ENCODE measurements around the gene COX14. TPM values are rescaled to one million over a fixed set of nuclear protein-coding genes. Genes with fewer than 3 reads are reported as not detected.

COX14 gene
- polyA plus RNA-seq, 1 donor (not counting 4 experiments of a cell fraction or from before 2014, with no cell fraction given): 96.6 TPM

GRCh38 chr12:50100561-50100960 lies 11.5 kb upstream of the COX14 start:
- TF ChIP-seq CTCF (optimal IDR thresholded peaks at IDR 0.05 in 1 of 3, IDR thresholded peaks at IDR 0.05 in 1 of 3, conservative IDR thresholded peaks at IDR 0.05 in 1 of 3; ENCODE audit: extremely low read depth in 1 of 3, insufficient read depth in 2 of 3, low read length in 3 of 3) (no peak), EZH2 (IDR thresholded peaks at IDR 0.05; ENCODE audit: low read length) (no peak)
- Histone ChIP-seq H3K9me1 (ENCODE audit: control insufficient read depth, extremely low read depth, insufficient read depth, low read length) (no peaks in the 10 kb centered on the region), H2AFZ (ENCODE audit: control insufficient read depth, low read length) (no peak overlapping the region), H3K4me1 (ENCODE audit: control insufficient read depth, extremely low read depth, insufficient read depth, low read length) (peaks cover 18% of the 10 kb centered on the region), H3K9ac (ENCODE audit: control insufficient read depth, extremely low read depth, insufficient read depth, low read length) (no peak overlapping the region), H3K27me3 (ENCODE audit: control insufficient read depth, extremely low read depth, insufficient read depth, low read length) (no peaks in the 10 kb centered on the region), H3K4me2 (ENCODE audit: control insufficient read depth, extremely low read depth, insufficient read depth, low read depth, low read length) (no peak overlapping the region), H4K20me1 (ENCODE audit: control insufficient read depth, extremely low read depth, insufficient read depth, low read length) (no peaks in the 10 kb centered on the region), H3K36me3 (ENCODE audit: control insufficient read depth in 2 of 2, extremely low read depth in 1 of 2, insufficient read depth in 2 of 2, low read length in 2 of 2) (peaks cover 34 to 45% of the 10 kb centered on the region in 2 experiments), H3K4me3 (ENCODE audit: control insufficient read depth in 2 of 3, extremely low read depth in 1 of 3, insufficient read depth in 2 of 3, low read depth in 1 of 3, low read length in 3 of 3) (no peak overlapping the region), H3K79me2 (ENCODE audit: control insufficient read depth, insufficient read depth, low read length) (no peaks in the 10 kb centered on the region), H3K27ac (ENCODE audit: control insufficient read depth, insufficient read depth, low read length) (no peak overlapping the region), H3K9me3 (ENCODE audit: control insufficient read depth, low read depth, low read length) (no peaks in the 10 kb centered on the region)
- dilution Hi-C loops (cut with MboI; ENCODE audit: extremely low pct_ligation_motif_present, low sequenced_read_pairs): no loop called here
- no peak for FAIRE-seq
- no peak for DNase-seq (ENCODE audit: low read depth, low spot score)

GRCh38 chr12:50101663-50102062 lies 10.4 kb upstream of the COX14 start:
- H3K27ac ChIP-seq (ENCODE audit: control insufficient read depth, insufficient read depth, low read length): no peak overlapping the region
- H3K4me3 ChIP-seq (ENCODE audit: control insufficient read depth in 2 of 3, extremely low read depth in 1 of 3, insufficient read depth in 2 of 3, low read depth in 1 of 3, low read length in 3 of 3): no peak overlapping the region
- H2AFZ ChIP-seq (ENCODE audit: control insufficient read depth, low read length): no peak overlapping the region
- FAIRE-seq (no peak), DNase-seq (ENCODE audit: low read depth, low spot score) (no peak)
- no peaks in the 10 kb centered on the region for H3K79me2 ChIP-seq (ENCODE audit: control insufficient read depth, insufficient read depth, low read length)
- peaks cover 23 to 34% of the 10 kb centered on the region in 2 experiments for H3K36me3 ChIP-seq (ENCODE audit: control insufficient read depth in 2 of 2, extremely low read depth in 1 of 2, insufficient read depth in 2 of 2, low read length in 2 of 2)
- no peaks in the 10 kb centered on the region for H4K20me1 ChIP-seq (ENCODE audit: control insufficient read depth, extremely low read depth, insufficient read depth, low read length)
- no peaks in the 10 kb centered on the region for H3K27me3 ChIP-seq (ENCODE audit: control insufficient read depth, extremely low read depth, insufficient read depth, low read length)
- TF ChIP-seq EZH2 (IDR thresholded peaks at IDR 0.05; ENCODE audit: low read length) (no peak), CTCF (optimal IDR thresholded peaks at IDR 0.05 in 1 of 3, IDR thresholded peaks at IDR 0.05 in 1 of 3, conservative IDR thresholded peaks at IDR 0.05 in 1 of 3; ENCODE audit: extremely low read depth in 1 of 3, insufficient read depth in 2 of 3, low read length in 3 of 3) (peak; percentile 33 to 47 (median 47))
- no peaks in the 10 kb centered on the region for H3K9me3 ChIP-seq (ENCODE audit: control insufficient read depth, low read depth, low read length)
- peaks cover 18% of the 10 kb centered on the region for H3K4me1 ChIP-seq (ENCODE audit: control insufficient read depth, extremely low read depth, insufficient read depth, low read length)
- H3K9me1 ChIP-seq (ENCODE audit: control insufficient read depth, extremely low read depth, insufficient read depth, low read length): no peaks in the 10 kb centered on the region
- H3K4me2 ChIP-seq (ENCODE audit: control insufficient read depth, extremely low read depth, insufficient read depth, low read depth, low read length): no peak overlapping the region
- H3K9ac ChIP-seq (ENCODE audit: control insufficient read depth, extremely low read depth, insufficient read depth, low read length): no peak overlapping the region
- dilution Hi-C loops (cut with MboI; ENCODE audit: extremely low pct_ligation_motif_present, low sequenced_read_pairs): no loop called here
